Lung (tissue), 12 donors: ENCODE data around the gene LRPAP1. TPM values are rescaled to one million over a fixed set of nuclear protein-coding genes. Genes with fewer than 3 reads are reported as not detected.

ENCODE experiments used
- ATAC-seq: fragments of 200-7000 bp; cut with Tn5 transposase; one replicate; pipeline ENCODE4 v1.9.1; 2020; ENCODE audit warnings: moderate number of reproducible peaks; ENCODE audit not compliant: insufficient read depth, low FRiP score
- DNase-seq, 3 donors: peaks; one replicate each; pipeline ENCODE4 v3.0.0-alpha.2; 2013 to 2017
- H3K27ac ChIP-seq, 2 donors: one replicate each; pipeline ENCODE4 v1.5.1; 2013; ENCODE audit warnings: mild to moderate bottlenecking in 2 of 2, moderate library complexity in 2 of 2, control low read depth in 1 of 2, inconsistent platforms in 1 of 2, low read depth in 1 of 2, low read length in 1 of 2
- H3K27me3 ChIP-seq, 3 donors: one replicate each; pipeline ENCODE4 v1.5.1; 2013; ENCODE audit warnings: low read length in 2 of 3; ENCODE audit not compliant: control insufficient read depth in 3 of 3, insufficient read depth in 3 of 3
- H3K36me3 ChIP-seq, 4 donors: one replicate each; pipeline ENCODE4 v1.5.1; 2013; ENCODE audit warnings: low read length in 4 of 4, mild to moderate bottlenecking in 1 of 4, moderate library complexity in 1 of 4; ENCODE audit not compliant: control insufficient read depth in 4 of 4, insufficient read depth in 4 of 4
- H3K4me1 ChIP-seq, 5 donors: one replicate each; pipeline ENCODE4 v1.5.1; 2013; ENCODE audit warnings: low read length in 5 of 5, mild to moderate bottlenecking in 2 of 5, moderate library complexity in 1 of 5; ENCODE audit not compliant: control insufficient read depth in 5 of 5, insufficient read depth in 5 of 5
- H3K4me3 ChIP-seq: one replicate; pipeline ENCODE4 v1.5.1; 2013; ENCODE audit warnings: mild to moderate bottlenecking, control low read depth, moderate library complexity
- H3K9ac ChIP-seq, 2 donors: one replicate each; pipeline ENCODE4 v1.5.1; 2013; ENCODE audit warnings: low read length in 2 of 2, control low read depth in 1 of 2; ENCODE audit not compliant: insufficient read depth in 1 of 2
- H3K9me3 ChIP-seq, 4 donors: one replicate each; pipeline ENCODE4 v1.5.1; 2013; ENCODE audit warnings: low read length in 3 of 4, mild to moderate bottlenecking in 1 of 4, moderate library complexity in 1 of 4; ENCODE audit not compliant: control insufficient read depth in 4 of 4, insufficient read depth in 3 of 4
- CTCF ChIP-seq: IDR thresholded peaks from 2 replicates; pipeline ENCODE4 v1.5.1; 2012; ENCODE audit warnings: mild to moderate bottlenecking; ENCODE audit errors: control extremely low read depth, extremely low read depth
- WGBS, 2 donors: extraction: QIAGEN DNeasy Blood & Tissue Kit; methylation state at CpG; one replicate each; pipeline ENCODE4 v1.1.7; 2013; 5-methylcytosine and 5-hydroxymethylcytosine counted together
- polyA plus RNA-seq, 2 donors: library from polyadenylated mRNA; stranded (reverse); fragments of 200-250 nt; gene quantifications; one replicate each; pipeline ENCODE4 v1.2.1, GENCODE V29; 2013
- total RNA-seq, 2 donors: library from RNA; depleted of rRNA in 1 of 2; stranded (reverse); fragments of >200 nt in 1 of 2; gene quantifications; one replicate each; pipeline ENCODE4 v1.2.1, GENCODE V29; 2014 to 2021
- donor health status: control.
- donor health status: control.
- donor health status: Bipolar disorder and iron deficiency.
- donor health status: healthy.
- donor health status: DM: yes; HTN: yes; CAD: no.

LRPAP1 gene
- total and polyA plus RNA-seq, 4 donors, result 46.1 to 289 (median 208) TPM

- 90 to 92% methylated on average over 16 of the region's 16 CpGs for WGBS, 2 donors
- Histone ChIP-seq H3K9ac (no peak overlapping the region), H3K27ac (no peak overlapping the region), H3K4me1 (peaks cover 0 to 31% (median 18%) of the 10 kb centered on the region in 5 donors), H3K4me3 (no peak overlapping the region), H3K27me3 (no peaks in the 10 kb centered on the region), H3K36me3 (peaks cover 0 to 19% (median 4%) of the 10 kb centered on the region in 4 donors), H3K9me3 (no peaks in the 10 kb centered on the region)
- DNase-seq (peak in 1 of 3 donors; percentile 9), ATAC-seq (no peak)
- no peak for TF ChIP-seq CTCF
Observed at GRCh38 chr4:3530051-3530450, 2.2 kb downstream of the LRPAP1 start.

GRCh38 chr4:3529363-3529762 lies 2.9 kb downstream of the LRPAP1 start:
- Histone ChIP-seq H3K36me3 (peaks cover 0 to 23% (median 7%) of the 10 kb centered on the region in 4 donors), H3K9me3 (no peaks in the 10 kb centered on the region), H3K27ac (no peak overlapping the region), H3K4me3 (no peak overlapping the region), H3K4me1 (peaks cover 0 to 31% (median 18%) of the 10 kb centered on the region in 5 donors), H3K27me3 (no peaks in the 10 kb centered on the region), H3K9ac (no peak overlapping the region)
- 61 to 78% methylated on average over 12 of the region's 12 CpGs for WGBS, 2 donors
- ATAC-seq (no peak), DNase-seq (no peak)
- no peak for TF ChIP-seq CTCF

DNA sequence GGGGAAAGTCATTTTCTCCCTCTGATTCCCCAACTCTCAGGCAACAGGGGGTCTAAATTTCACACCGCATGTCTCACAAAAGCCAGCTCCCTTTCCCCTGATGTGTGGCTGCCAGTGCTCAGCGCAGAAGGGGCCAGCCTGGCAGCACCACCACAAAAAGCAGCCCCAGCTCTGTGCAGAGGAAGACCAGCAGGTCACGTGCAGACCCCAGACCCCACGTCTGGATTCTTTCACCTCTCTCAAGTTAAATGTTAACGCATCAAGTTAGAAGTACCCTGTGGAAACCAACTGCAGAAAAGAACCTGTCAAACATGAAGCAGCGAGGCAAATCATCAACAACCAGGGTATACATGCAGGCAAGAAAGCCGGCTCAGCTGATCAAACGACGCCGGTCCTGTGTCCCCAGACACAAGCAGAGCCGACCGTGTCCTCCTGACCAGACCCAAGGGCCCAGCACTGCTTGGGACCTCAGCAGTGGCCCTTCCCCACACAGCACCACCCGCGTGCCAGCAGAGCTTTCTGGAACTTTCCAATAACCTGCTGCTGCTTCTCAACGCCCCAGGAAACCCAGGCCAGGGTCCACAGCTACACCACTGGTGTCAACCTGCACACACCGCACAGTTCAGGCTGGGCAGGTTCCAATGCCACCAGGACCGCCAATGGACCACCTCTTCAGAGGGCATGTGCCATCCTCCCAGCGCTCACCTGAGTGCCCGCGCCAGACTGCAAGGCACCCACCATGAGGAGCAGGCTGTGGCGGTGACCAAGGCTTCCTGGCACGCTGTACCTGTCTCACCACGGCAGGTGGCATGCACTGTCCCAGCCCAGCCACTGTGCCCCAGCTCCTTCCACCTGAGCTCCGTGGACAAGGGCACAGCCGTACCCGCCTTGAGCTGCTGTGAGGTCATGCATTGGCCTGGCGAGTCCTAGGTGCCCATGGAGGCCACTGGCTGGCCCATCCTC lies 4.0 kb downstream of the LRPAP1 start:
- no peak for TF ChIP-seq CTCF
- Histone ChIP-seq H3K9ac (no peak overlapping the region), H3K9me3 (no peaks in the 10 kb centered on the region), H3K27me3 (no peaks in the 10 kb centered on the region), H3K4me1 (peaks cover 0 to 31% (median 18%) of the 10 kb centered on the region in 5 donors), H3K27ac (no peak overlapping the region), H3K4me3 (no peak overlapping the region), H3K36me3 (peaks cover 3 to 35% (median 9%) of the 10 kb centered on the region in 4 donors)
- ATAC-seq, result no peak
- DNase-seq, result peak in 1 of 3 donors; percentile 13
- WGBS, 2 donors, result 93 to 96% methylated on average over 27 of the region's 27 CpGs
